ENCODE results near the gene ANKRD35. TPM values are rescaled to one million over a fixed set of nuclear protein-coding genes. Genes with fewer than 3 reads are reported as not detected.

Gene ANKRD35
- total RNA-seq, 1 experiment from 2014 or later = 2.7 TPM

DNA sequence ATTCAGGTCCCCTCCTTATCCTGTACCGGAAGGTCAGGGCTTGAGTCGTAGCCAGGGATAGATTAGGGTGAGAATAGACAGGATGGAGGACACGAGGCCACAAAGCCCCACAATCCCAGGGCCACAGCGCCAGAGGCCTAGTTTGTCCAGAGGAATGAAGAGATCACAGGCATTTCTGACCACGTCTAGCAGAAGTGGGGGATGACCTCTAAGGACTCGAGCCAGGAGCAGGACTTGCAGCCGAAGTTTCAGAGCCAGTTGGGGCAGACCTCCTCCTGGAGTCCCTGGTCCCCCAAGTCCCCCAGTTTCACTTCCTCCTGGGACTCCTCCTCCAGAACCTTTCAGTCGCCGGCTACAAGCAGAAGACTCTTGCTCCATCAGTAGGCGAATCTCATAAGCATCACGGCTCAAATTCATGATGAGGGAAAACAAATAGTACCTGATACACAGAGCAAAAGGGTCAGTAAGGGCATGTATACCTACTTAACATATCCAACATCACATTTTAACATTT lies 26.5 kb upstream of the ANKRD35 start:
- H3K9me3 Mint-ChIP-seq = no peaks in the 10 kb centered on the region
- no peak overlapping the region for H3K27ac Mint-ChIP-seq
- peaks cover 9% of the 10 kb centered on the region for H3K4me1 Mint-ChIP-seq
- no peaks in the 10 kb centered on the region for H3K36me3 Mint-ChIP-seq
- H3K27me3 Mint-ChIP-seq (ENCODE audit: low read depth) = peaks cover 3% of the 10 kb centered on the region
- ChIA-PET CTCF (no interaction called here), POLR2A (interaction anchor here (0.7 kb wide), 1 partner anchor 104 kb away, joined by 4 read pairs; no protein-coding TSS in a partner anchor)
- ATAC-seq = no peak
- no peak for DNase-seq (ENCODE audit: low spot score)
- TF ChIP-seq, protein P1, sequence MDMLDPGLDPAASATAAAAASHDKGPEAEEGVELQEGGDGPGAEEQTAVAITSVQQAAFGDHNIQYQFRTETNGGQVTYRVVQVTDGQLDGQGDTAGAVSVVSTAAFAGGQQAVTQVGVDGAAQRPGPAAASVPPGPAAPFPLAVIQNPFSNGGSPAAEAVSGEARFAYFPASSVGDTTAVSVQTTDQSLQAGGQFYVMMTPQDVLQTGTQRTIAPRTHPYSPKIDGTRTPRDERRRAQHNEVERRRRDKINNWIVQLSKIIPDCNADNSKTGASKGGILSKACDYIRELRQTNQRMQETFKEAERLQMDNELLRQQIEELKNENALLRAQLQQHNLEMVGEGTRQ (CRISPR knock-in tag; IDR thresholded peaks at IDR 0.05) = no peak
- no peak for TF ChIP-seq TEAD4 (CRISPR knock-in tag; IDR thresholded peaks at IDR 0.05)
- H3K4me3 Mint-ChIP-seq = no peak overlapping the region

DNA sequence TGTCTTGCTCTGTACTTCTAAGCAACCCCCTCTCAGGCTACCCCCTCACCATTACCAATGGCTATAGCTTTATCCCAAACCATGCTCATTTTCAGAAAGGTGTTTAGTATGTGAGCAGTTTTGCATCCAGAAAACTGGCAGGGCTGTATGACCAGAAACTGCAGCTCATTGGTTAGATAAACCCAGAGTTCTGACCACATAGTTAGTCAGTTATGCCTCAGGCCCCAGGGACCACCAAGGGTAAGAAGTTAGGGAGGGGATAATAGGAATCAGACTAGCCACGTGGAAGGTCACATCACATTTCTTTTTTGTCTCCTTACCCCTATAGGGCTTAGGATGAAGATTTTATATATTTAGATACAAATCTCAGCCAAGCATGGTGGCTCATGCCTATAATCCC lies 23.0 kb upstream of the ANKRD35 start:
- no peaks in the 10 kb centered on the region for H3K36me3 Mint-ChIP-seq
- no peaks in the 10 kb centered on the region for H3K9me3 Mint-ChIP-seq
- ATAC-seq (no peak), DNase-seq (ENCODE audit: low spot score) (no peak)
- ChIA-PET CTCF (interaction anchor here (0.8 to 6.8 kb wide), 8 partner anchors 17 to 124 kb away, joined by 3 to 93 read pairs (median 8); partner anchors contain the start of genes ANKRD35, NUDT17 and PIAS3), POLR2A (interaction anchor here (1.8 kb wide), 1 partner anchor 17 kb away, joined by 7 read pairs; no protein-coding TSS in a partner anchor)
- peaks cover 14% of the 10 kb centered on the region for H3K4me1 Mint-ChIP-seq
- H3K4me3 Mint-ChIP-seq = no peak overlapping the region
- H3K27me3 Mint-ChIP-seq (ENCODE audit: low read depth) = peaks cover 3% of the 10 kb centered on the region
- no peak for TF ChIP-seq SOX15 (CRISPR knock-in tag; IDR thresholded peaks at IDR 0.05)
- no peak for TF ChIP-seq ZBTB21 (CRISPR knock-in tag; IDR thresholded peaks at IDR 0.05; ENCODE audit: borderline replicate concordance)
- no peak overlapping the region for H3K27ac Mint-ChIP-seq

DNA sequence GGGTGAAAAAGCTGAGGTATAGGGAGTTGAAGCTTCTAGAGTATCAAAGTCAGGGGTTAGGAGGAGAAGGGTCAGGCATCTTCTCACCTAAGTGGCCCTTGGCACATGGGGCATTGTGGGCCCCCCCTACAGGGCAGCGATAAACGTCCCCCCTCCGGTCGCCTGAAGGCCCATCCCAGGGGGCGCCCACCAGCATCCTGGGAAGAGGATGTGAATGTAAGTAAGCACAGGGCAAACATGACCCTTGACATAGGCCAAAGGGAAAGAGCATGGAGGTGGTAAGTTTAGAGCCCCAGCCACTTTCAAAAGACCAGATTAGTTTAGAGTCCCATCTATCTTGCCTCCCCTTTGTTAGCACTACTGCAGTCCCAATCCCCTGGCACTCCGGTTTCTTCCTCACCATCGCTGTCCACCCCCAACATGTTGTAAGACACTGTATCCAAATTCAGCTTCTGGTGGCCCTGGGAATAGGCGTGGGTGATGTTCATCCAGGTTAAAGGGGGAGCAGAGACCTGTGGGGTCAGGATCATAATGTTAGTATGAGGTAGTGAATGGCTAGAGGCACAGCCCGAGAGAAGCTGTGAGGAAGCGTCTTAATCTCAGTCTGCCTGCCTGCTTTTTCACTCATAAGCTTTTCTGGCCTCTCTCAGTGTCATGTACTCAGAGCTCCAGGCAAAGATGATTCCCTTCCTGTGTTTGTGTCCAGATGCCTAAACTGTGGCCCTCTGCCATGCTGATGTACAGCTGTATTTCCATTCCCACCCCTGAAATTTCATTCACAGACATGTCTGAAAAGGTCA lies 21.5 kb upstream of the ANKRD35 start:
- H3K27ac Mint-ChIP-seq = no peak overlapping the region
- POLR2A ChIA-PET = interaction anchor here (1.8 kb wide), 1 partner anchor 15 kb away, joined by 7 read pairs; no protein-coding TSS in a partner anchor
- CTCF ChIA-PET = interaction anchor here (1.0 to 6.8 kb wide), 6 partner anchors 15 to 70 kb away, joined by 3 to 93 read pairs (median 7); partner anchors contain the start of genes ANKRD35 and NUDT17
- H3K9me3 Mint-ChIP-seq = no peaks in the 10 kb centered on the region
- H3K4me3 Mint-ChIP-seq = no peak overlapping the region
- ATAC-seq (peak; percentile 25; the same call in 1 of the 2 replicates), DNase-seq (ENCODE audit: low spot score) (no peak)
- H3K4me1 Mint-ChIP-seq = peaks cover 14% of the 10 kb centered on the region
- no peaks in the 10 kb centered on the region for H3K36me3 Mint-ChIP-seq
- TF ChIP-seq FOXK1 (CRISPR knock-in tag; IDR thresholded peaks at IDR 0.05) (no peak), CREB1 (CRISPR knock-in tag; IDR thresholded peaks at IDR 0.05) (no peak), ZNF121 (CRISPR knock-in tag; IDR thresholded peaks at IDR 0.05) (no peak), JAZF1 (CRISPR knock-in tag; IDR thresholded peaks at IDR 0.05) (no peak), SMAD3 (CRISPR knock-in tag; IDR thresholded peaks at IDR 0.05; ENCODE audit: borderline replicate concordance) (no peak), ZBTB21 (CRISPR knock-in tag; IDR thresholded peaks at IDR 0.05; ENCODE audit: borderline replicate concordance) (no peak), SOX15 (CRISPR knock-in tag; IDR thresholded peaks at IDR 0.05) (no peak)
- TF ChIP-seq, protein P2, sequence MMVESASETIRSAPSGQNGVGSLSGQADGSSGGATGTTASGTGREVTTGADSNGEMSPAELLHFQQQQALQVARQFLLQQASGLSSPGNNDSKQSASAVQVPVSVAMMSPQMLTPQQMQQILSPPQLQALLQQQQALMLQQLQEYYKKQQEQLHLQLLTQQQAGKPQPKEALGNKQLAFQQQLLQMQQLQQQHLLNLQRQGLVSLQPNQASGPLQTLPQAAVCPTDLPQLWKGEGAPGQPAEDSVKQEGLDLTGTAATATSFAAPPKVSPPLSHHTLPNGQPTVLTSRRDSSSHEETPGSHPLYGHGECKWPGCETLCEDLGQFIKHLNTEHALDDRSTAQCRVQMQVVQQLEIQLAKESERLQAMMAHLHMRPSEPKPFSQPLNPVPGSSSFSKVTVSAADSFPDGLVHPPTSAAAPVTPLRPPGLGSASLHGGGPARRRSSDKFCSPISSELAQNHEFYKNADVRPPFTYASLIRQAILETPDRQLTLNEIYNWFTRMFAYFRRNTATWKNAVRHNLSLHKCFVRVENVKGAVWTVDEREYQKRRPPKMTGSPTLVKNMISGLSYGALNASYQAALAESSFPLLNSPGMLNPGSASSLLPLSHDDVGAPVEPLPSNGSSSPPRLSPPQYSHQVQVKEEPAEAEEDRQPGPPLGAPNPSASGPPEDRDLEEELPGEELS (CRISPR knock-in tag; IDR thresholded peaks at IDR 0.05) = no peak
- TF ChIP-seq, protein P3, sequence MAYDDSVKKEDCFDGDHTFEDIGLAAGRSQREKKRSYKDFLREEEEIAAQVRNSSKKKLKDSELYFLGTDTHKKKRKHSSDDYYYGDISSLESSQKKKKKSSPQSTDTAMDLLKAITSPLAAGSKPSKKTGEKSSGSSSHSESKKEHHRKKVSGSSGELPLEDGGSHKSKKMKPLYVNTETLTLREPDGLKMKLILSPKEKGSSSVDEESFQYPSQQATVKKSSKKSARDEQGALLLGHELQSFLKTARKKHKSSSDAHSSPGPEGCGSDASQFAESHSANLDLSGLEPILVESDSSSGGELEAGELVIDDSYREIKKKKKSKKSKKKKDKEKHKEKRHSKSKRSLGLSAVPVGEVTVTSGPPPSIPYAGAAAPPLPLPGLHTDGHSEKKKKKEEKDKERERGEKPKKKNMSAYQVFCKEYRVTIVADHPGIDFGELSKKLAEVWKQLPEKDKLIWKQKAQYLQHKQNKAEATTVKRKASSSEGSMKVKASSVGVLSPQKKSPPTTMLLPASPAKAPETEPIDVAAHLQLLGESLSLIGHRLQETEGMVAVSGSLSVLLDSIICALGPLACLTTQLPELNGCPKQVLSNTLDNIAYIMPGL (CRISPR knock-in tag; IDR thresholded peaks at IDR 0.05) = no peak
- TF ChIP-seq, protein P4, sequence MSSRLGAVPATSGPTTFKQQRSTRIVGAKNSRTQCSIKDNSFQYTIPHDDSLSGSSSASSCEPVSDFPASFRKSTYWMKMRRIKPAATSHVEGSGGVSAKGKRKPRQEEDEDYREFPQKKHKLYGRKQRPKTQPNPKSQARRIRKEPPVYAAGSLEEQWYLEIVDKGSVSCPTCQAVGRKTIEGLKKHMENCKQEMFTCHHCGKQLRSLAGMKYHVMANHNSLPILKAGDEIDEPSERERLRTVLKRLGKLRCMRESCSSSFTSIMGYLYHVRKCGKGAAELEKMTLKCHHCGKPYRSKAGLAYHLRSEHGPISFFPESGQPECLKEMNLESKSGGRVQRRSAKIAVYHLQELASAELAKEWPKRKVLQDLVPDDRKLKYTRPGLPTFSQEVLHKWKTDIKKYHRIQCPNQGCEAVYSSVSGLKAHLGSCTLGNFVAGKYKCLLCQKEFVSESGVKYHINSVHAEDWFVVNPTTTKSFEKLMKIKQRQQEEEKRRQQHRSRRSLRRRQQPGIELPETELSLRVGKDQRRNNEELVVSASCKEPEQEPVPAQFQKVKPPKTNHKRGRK (CRISPR knock-in tag; IDR thresholded peaks at IDR 0.05; ENCODE audit: borderline replicate concordance) = no peak
- TF ChIP-seq, protein P5, sequence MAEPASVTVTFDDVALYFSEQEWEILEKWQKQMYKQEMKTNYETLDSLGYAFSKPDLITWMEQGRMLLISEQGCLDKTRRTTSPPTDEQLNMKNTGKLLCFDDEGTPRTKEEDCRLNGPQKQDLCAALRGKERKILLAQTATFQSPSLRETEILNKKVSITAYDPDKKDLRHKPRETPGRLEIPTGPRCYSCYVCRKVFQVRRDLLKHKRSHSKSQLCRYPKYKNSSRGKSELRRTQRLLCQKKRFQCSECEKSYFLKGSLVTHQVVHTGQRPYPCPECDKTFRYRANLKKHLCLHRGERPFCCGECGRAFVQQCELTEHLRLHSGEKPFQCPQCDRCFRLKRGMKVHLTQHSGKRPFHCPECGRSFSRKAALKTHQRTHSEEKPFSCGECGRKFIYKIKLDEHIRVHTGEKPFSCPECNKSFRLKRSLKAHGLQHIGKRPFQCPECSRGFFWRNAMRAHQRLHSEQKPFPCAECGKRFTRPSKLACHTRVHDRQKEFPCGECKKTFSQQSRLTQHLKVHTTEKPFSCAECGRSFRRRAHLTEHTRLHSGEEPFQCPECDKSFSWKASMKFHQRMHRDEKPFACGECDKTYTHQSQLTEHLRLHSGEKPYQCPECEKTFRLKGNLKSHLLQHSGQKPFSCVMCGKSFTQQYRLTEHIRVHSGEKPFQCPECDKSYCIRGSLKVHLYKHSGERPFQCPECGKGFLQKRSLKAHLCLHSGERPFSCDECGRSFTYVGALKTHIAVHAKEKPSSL (CRISPR knock-in tag; conservative IDR thresholded peaks at IDR 0.05) = no peak
- TF ChIP-seq, protein P1 (CRISPR knock-in tag; IDR thresholded peaks at IDR 0.05) = no peak
- H3K27me3 Mint-ChIP-seq (ENCODE audit: low read depth) = peaks cover 3% of the 10 kb centered on the region

All from WTC11 (cell line).